ENCODE data around the gene UNC13B. TPM values are rescaled to one million over a fixed set of nuclear protein-coding genes. Genes with fewer than 3 reads are reported as not detected.

Gene UNC13B
- total RNA-seq, 2 donors from 2014 or later = 1.00 to 1.1 TPM

DNA sequence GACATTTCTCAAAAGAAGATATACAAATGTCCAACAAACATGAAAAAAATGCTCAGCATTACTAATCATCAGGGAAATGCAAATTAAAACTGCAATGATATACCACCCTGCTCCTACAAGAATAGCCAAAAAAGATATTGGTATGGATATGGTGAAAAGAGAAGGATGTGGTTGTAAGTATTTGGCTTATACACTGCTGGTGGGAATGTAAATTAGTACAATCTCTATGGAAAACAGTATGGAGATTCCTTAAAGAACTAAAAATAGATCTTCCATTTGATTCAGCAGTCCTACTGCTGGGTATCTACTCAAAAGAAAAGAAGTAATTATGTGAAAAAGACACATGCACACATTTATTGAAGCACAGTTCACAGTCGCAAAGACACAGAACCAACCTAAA, 260.5 kb downstream of the UNC13B start:
- Mint-ChIP-seq H3K9me3 (no peaks in the 10 kb centered on the region), H3K27me3 (peaks cover 37 to 56% of the 10 kb centered on the region in 2 donors), H3K4me3 (no peak overlapping the region), H3K36me3 (no peaks in the 10 kb centered on the region), H3K4me1 (ENCODE audit: low read depth in 2 of 2) (no peaks in the 10 kb centered on the region), H3K27ac (no peak overlapping the region)
- DNase-seq (ENCODE audit: low spot score) = no peak
- ATAC-seq = no peak

DNA sequence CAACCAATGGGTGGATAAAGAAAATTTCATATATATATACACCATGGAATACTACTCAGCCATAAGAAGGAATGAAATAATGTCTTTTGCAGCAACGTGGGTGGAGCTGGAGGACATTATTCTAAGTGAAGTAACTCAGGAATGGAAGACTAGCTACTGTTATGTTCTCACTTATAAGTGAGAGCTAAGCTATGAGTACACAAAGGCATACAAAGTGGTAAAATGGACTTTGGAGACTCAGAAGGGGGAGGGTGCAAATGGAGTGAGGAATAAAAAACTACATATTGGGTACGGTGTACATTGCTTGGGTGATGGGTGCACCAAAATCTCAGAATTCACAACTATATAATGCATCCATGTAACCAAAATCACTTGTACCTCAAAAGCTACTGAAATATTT, 260.9 kb downstream of the UNC13B start:
- ATAC-seq (no peak), DNase-seq (ENCODE audit: low spot score) (no peak)
- no peaks in the 10 kb centered on the region for H3K9me3 Mint-ChIP-seq
- peaks cover 37 to 55% of the 10 kb centered on the region in 2 donors for H3K27me3 Mint-ChIP-seq
- no peaks in the 10 kb centered on the region for H3K4me1 Mint-ChIP-seq (ENCODE audit: low read depth in 2 of 2)
- H3K27ac Mint-ChIP-seq = no peak overlapping the region
- no peak overlapping the region for H3K4me3 Mint-ChIP-seq
- no peaks in the 10 kb centered on the region for H3K36me3 Mint-ChIP-seq

DNA sequence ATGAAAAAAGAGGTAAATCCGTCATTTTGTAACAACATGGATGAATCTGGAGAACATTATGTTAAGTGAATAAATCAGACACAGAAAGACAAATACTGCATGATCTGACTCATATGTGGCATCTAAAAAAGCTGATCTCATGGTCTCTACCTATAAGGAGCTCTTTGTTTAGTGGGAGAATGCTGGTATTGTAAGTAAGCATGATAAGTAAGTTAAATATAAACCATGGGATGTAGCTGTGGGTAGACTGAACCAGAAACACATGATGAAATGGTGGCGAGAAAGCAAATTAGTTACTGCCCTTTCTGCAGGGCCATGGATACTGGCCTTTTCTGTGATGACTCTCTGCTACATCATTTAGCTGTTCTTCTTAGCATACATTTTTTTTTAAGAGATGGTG, 261.7 kb downstream of the UNC13B start:
- DNase-seq (ENCODE audit: low spot score) (no peak), ATAC-seq (no peak)
- Mint-ChIP-seq H3K27me3 (peaks cover 39 to 55% of the 10 kb centered on the region in 2 donors), H3K36me3 (peaks cover 6% of the 10 kb centered on the region), H3K4me3 (no peak overlapping the region), H3K27ac (no peak overlapping the region), H3K4me1 (ENCODE audit: low read depth in 2 of 2) (no peaks in the 10 kb centered on the region), H3K9me3 (peaks cover 4% of the 10 kb centered on the region)

DNA sequence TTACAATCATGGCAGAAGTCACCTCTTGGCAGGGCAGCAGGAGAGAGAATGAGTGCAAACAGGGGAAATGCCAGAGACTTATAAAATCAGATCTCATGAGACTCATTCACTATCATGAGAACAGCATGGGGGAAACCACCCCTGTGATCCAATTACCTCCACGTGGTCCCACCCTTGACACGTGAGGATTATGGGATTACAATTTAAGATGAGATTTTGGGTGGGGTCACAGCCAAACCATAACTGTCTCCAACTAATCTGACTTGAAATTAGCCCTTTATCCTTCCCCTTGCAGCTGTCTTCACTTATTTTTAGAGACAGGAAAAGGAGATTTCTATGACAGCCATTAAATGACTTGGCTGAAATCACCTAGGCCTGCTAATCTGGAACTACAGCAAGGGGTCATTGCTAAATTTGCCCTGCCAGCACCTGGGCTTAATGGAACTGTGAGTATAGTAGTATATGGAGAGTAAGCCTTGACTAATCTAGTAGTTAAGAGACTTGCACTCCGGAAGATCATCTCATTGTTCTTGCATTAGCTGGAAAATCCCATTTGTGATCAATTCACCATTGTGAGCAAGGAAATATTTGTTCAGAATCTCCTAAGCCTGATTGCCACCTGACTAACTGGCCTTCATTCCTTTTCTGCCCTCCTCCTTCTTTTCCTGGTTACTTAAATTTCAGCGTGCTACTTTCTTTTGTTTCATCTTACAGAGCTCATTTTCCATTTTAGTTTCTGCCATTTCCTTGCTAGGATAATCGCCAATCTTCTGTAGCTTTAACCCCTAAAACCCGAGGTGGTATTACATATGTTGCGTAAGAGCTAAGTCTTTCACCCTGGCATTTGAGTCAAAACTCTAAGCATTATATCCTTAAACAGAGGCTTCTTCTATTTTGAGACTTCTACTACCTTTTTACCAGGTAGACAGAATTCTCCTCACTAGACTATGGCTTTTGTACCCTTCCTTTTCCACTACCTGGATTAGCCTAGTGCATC, 262.8 kb downstream of the UNC13B start:
- peaks cover 9% of the 10 kb centered on the region for H3K36me3 Mint-ChIP-seq
- H3K4me1 Mint-ChIP-seq (ENCODE audit: low read depth in 2 of 2) = no peaks in the 10 kb centered on the region
- H3K9me3 Mint-ChIP-seq = peaks cover 8% of the 10 kb centered on the region
- peaks cover 46 to 55% of the 10 kb centered on the region in 2 donors for H3K27me3 Mint-ChIP-seq
- no peak for DNase-seq (ENCODE audit: low spot score)
- H3K4me3 Mint-ChIP-seq = no peak overlapping the region
- no peak for ATAC-seq
- no peak overlapping the region for H3K27ac Mint-ChIP-seq

DNA sequence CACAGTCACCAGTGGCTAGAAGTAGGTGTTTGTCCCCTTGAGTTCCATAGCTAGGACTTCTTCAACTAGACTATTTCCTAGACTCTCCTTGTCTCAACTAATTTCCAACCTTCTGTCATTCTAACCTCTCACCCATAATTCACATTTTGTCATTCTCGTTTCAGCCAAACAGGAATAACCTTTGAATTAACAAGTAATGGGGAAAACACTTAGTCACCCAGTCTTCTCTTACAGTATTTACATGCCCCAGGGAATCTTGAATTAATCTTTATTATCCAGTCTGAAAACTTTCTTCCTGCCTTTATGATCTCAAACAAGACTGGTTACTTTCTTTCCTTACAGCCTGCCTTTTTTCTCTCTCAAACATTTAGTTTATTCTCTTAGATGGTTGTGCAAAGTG, 264.8 kb downstream of the UNC13B start:
- no peak for DNase-seq (ENCODE audit: low spot score)
- H3K27me3 Mint-ChIP-seq = peaks cover 34 to 46% of the 10 kb centered on the region in 2 donors

DNA sequence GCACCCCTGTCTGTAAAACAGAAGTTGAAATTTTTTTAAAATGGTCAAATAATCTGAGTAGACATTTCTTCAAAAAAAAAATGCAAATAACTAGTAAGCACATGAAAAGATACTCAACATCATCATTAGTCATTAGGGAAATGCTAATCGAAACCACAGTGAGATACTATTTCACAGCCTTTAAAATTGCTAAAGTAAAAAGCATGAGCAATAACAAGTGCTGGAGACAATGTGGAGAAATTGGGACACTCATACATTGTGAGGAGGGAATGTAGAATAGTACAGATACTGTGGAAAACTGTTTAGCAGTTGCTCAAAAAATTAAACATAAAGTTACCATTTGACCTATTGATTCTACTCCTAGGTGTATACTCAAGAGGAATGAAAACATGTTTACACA, 269.7 kb downstream of the UNC13B start:
- ATAC-seq (no peak), DNase-seq (ENCODE audit: low spot score) (no peak)
- Mint-ChIP-seq H3K9me3 (peaks cover 8% of the 10 kb centered on the region), H3K36me3 (peaks cover 9% of the 10 kb centered on the region), H3K27ac (no peak overlapping the region), H3K4me3 (no peak overlapping the region), H3K27me3 (peaks cover 29 to 50% of the 10 kb centered on the region in 2 donors), H3K4me1 (ENCODE audit: low read depth in 2 of 2) (no peaks in the 10 kb centered on the region)

More for the DNA sequence above, 264.8 kb downstream of the UNC13B start:
- Mint-ChIP-seq H3K27ac (no peak overlapping the region), H3K9me3 (peaks cover 8% of the 10 kb centered on the region), H3K4me3 (no peak overlapping the region), H3K4me1 (ENCODE audit: low read depth in 2 of 2) (no peaks in the 10 kb centered on the region), H3K36me3 (peaks cover 9% of the 10 kb centered on the region)
- ATAC-seq = no peak

DNA sequence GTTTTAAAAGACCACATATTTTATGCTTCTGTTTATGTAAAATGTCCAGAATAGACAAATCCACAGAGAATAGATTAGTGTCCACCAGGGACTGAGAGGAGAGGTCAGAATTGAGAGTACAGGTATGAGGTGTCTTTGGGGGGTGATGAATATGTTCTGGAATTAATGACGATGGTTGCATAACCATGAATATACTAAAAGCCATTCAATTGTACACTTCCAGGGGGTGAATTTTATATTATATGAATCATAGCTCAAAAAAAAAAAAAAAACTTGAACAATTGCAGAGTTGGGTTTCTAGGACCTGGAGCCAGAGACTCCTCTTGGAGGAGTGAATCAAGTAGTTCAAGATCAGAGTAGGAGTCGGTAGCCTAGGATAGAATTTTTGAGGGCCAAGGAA, 270.3 kb downstream of the UNC13B start:
- no peak overlapping the region for H3K4me3 Mint-ChIP-seq
- H3K9me3 Mint-ChIP-seq = peaks cover 8% of the 10 kb centered on the region
- no peak for ATAC-seq
- H3K36me3 Mint-ChIP-seq = peaks cover 9% of the 10 kb centered on the region
- H3K4me1 Mint-ChIP-seq (ENCODE audit: low read depth in 2 of 2) = no peaks in the 10 kb centered on the region
- no peak overlapping the region for H3K27ac Mint-ChIP-seq
- peaks cover 23 to 44% of the 10 kb centered on the region in 2 donors for H3K27me3 Mint-ChIP-seq
- no peak for DNase-seq (ENCODE audit: low spot score)

DNA sequence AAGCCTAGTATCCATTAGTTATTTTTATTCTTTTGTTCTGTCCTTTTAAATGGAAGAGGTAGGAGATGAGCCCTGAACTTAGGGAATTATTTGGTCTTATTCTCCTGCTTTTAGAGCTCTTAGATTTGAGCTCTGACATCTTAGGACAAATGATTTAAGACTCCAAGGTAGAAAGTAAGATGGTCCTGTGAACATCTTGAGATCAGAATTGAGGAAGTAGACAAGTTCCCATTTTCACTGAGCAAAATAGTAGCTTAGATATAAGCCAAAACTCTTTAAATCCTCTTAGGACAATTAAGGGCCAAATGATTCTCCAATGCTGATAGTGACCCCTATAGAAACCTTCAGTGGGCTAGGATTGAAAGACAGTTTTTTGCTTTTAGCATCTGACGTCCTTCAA, 275.1 kb downstream of the UNC13B start:
- no peak for DNase-seq (ENCODE audit: low spot score)
- no peak for ATAC-seq
- Mint-ChIP-seq H3K27ac (no peak overlapping the region), H3K4me3 (no peak overlapping the region), H3K36me3 (no peaks in the 10 kb centered on the region), H3K4me1 (ENCODE audit: low read depth in 2 of 2) (no peaks in the 10 kb centered on the region), H3K27me3 (peaks cover 7 to 12% of the 10 kb centered on the region in 2 donors), H3K9me3 (no peaks in the 10 kb centered on the region)

DNA sequence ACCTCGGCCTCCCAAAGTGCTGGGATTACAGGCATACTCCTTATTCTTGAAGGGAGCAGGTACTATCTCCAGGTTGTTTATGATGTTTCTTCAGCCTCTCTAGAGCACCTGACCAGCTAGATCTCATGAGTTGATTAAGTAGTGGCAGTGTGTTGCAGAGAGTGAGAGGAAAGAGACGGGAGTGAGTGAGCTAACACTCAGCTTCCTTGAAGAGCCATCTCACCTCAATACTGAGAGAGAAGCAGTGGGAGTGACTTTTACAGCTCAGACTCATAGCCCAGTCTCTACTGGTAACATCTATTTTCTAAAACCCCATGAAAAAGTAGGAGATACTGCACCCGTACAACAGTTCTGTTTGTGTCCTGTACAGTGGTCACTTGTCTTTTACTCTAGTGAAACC, 284.2 kb downstream of the UNC13B start:
- peaks cover 21 to 35% of the 10 kb centered on the region in 2 donors for H3K27me3 Mint-ChIP-seq
- H3K27ac Mint-ChIP-seq = no peak overlapping the region
- ATAC-seq = no peak

DNA sequence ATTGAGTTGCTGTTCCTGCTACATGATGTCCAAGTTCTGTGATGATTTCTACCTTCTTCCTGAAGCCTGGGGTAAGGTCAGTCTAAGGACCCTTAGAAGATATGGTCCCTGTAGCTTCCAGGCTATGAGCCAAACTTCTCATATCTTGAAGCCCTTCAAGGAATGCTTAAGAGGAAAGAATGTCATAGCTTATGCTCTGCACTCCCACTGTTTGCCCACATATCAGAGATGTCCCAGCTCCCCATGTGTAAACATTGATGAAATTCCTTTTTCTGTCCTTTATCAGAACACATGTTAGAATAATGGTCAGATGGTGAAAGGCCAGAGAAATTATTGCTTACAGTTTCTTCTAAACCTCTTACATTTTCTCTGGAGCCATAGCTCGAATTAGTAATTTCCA, 286.7 kb downstream of the UNC13B start:
- no peaks in the 10 kb centered on the region for H3K4me1 Mint-ChIP-seq (ENCODE audit: low read depth in 2 of 2)
- no peak overlapping the region for H3K27ac Mint-ChIP-seq
- no peaks in the 10 kb centered on the region for H3K36me3 Mint-ChIP-seq
- no peak overlapping the region for H3K4me3 Mint-ChIP-seq
- peaks cover 32 to 49% of the 10 kb centered on the region in 2 donors for H3K27me3 Mint-ChIP-seq
- no peak for ATAC-seq
- H3K9me3 Mint-ChIP-seq = no peaks in the 10 kb centered on the region
- no peak for DNase-seq (ENCODE audit: low spot score)

More for the DNA sequence above, 284.2 kb downstream of the UNC13B start:
- Mint-ChIP-seq H3K9me3 (no peaks in the 10 kb centered on the region), H3K36me3 (no peaks in the 10 kb centered on the region), H3K4me3 (no peak overlapping the region), H3K4me1 (ENCODE audit: low read depth in 2 of 2) (no peaks in the 10 kb centered on the region)
- no peak for DNase-seq (ENCODE audit: low spot score)

DNA sequence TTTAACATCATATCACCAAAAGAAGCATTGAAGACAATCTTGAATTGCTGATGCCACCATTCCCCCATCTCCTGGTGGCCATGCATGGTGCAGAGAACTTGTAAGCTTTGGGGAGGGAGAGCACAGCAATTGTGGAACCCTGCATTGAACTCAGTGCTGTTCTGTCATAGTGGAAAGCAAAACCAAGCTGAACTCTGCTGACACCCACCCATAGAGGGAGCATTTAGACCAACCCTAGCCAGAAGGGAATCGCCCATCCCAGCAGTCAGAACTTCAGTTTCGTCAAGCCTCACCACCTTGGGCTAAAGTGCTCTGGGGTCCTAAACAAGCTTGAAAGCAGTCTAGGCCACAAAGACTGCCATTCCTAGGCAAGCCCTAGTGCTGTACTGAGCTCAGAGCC, 290.7 kb downstream of the UNC13B start:
- Mint-ChIP-seq H3K4me1 (ENCODE audit: low read depth in 2 of 2) (no peaks in the 10 kb centered on the region), H3K9me3 (no peaks in the 10 kb centered on the region), H3K36me3 (peaks cover 4% of the 10 kb centered on the region), H3K27me3 (peaks cover 32 to 55% of the 10 kb centered on the region in 2 donors), H3K4me3 (no peak overlapping the region), H3K27ac (no peak overlapping the region)
- no peak for ATAC-seq
- DNase-seq (ENCODE audit: low spot score) = no peak

DNA sequence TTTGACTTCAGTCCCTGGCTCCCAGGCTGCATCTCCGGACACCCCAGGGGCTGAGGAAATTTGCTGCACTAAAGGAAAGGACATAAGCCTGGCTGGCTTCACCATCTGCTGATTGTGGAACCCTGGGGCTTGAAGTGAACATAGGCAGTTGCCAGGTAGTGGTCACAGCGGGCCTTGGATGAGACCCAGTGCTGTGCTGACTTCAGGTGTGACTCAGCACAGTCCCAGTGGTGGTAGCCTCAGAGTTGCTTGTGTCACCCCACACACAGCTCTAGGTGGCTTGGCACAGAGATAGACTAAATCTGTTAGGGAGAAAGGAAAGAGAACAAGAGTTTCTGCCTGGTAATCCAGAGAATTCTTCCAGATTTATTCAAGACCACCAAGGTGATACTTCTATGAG, 292.0 kb downstream of the UNC13B start:
- ATAC-seq (no peak), DNase-seq (ENCODE audit: low spot score) (no peak)
- Mint-ChIP-seq H3K27me3 (peaks cover 34 to 48% of the 10 kb centered on the region in 2 donors), H3K27ac (no peak overlapping the region), H3K9me3 (no peaks in the 10 kb centered on the region), H3K4me3 (no peak overlapping the region), H3K4me1 (ENCODE audit: low read depth in 2 of 2) (no peaks in the 10 kb centered on the region), H3K36me3 (peaks cover 4% of the 10 kb centered on the region)
